IMR-90 (cell line): ENCODE results near the gene STOML2. TPM values are rescaled to one million over a fixed set of nuclear protein-coding genes. Genes with fewer than 3 reads are reported as not detected.

Experiments used
- ATAC-seq: fragments of 200-7000 bp; cut with Tn5 transposase; 2 replicates; pipeline ENCODE4 v1.9.1; 2020; ENCODE audit warnings: low read depth, mild to moderate bottlenecking, moderate library complexity
- BruUV-seq: library from RNA; stranded (reverse); fragments of 400-500 nt; replicated peaks from 2 replicates; lab custom pipeline; 2021; lab: Mats Ljungman, UMichigan
- CTCF ChIA-PET: fragments of 300-600 bp; formaldehyde crosslinking; extraction: SDS; loops from one replicate; lab custom pipeline; 2021; ENCODE audit warnings: antibody characterized with exemption; lab: Yijun Ruan, JAX
- POLR2A ChIA-PET: fragments of 300-600 bp; sonication (Branson Sonifier 250); formaldehyde crosslinking; loops from one replicate; lab custom pipeline; 2022; ENCODE audit warnings: antibody characterized with exemption; ENCODE audit not compliant: unreplicated experiment; lab: Charles Lee
- DNase-seq: peaks from one replicate; pipeline ENCODE4 v3.0.0; 2013
- H2AFZ ChIP-seq: replicated peaks from 2 replicates; pipeline ENCODE3; 2013; ENCODE audit warnings: low read length, mild to moderate bottlenecking; ENCODE audit not compliant: poor library complexity
- H2AK5ac ChIP-seq: 2 replicates; pipeline ENCODE4 v1.6.1; 2013; ENCODE audit warnings: low read depth, low read length, inconsistent platforms
- H2AK9ac ChIP-seq: replicated peaks from 2 replicates; pipeline ENCODE3; 2013; ENCODE audit warnings: mild to moderate bottlenecking, low read depth, low read length, moderate library complexity; ENCODE audit not compliant: poor library complexity
- H2BK120ac ChIP-seq: 2 replicates; pipeline ENCODE4 v1.6.1; 2013; ENCODE audit warnings: low read depth, low read length, inconsistent platforms
- H2BK15ac ChIP-seq: 3 replicates; pipeline ENCODE4 v1.6.1; 2013; ENCODE audit warnings: low read depth, low read length, inconsistent platforms
- H2BK20ac ChIP-seq: 2 replicates; pipeline ENCODE4 v1.6.1; 2013; ENCODE audit warnings: low read depth, mild to moderate bottlenecking, inconsistent platforms, low read length, moderate library complexity
- H2BK5ac ChIP-seq: 2 replicates; pipeline ENCODE4 v1.6.1; 2013; ENCODE audit warnings: mild to moderate bottlenecking, low read depth, low read length, inconsistent platforms; ENCODE audit not compliant: poor library complexity, severe bottlenecking
- H3K14ac ChIP-seq: replicated peaks from 2 replicates; pipeline ENCODE4 v1.6.1; 2013; ENCODE audit warnings: low read depth, low read length, inconsistent platforms
- H3K18ac ChIP-seq: 2 replicates; pipeline ENCODE4 v1.6.1; 2013; ENCODE audit warnings: low read depth, low read length, control low read depth
- H3K23ac ChIP-seq: 2 replicates; pipeline ENCODE4 v1.6.1; 2013; ENCODE audit warnings: low read depth, low read length, inconsistent platforms
- H3K27ac ChIP-seq: 2 replicates; pipeline ENCODE4 v1.5.1; 2013; ENCODE audit warnings: mild to moderate bottlenecking, control low read depth, low read length; ENCODE audit not compliant: insufficient read depth
- H3K27me3 ChIP-seq: 2 replicates; pipeline ENCODE4 v1.6.1; 2013; ENCODE audit warnings: low read length; ENCODE audit not compliant: control insufficient read depth, insufficient read depth
- H3K36me3 ChIP-seq: 2 replicates; pipeline ENCODE4 v1.6.1; 2013; ENCODE audit warnings: low read length, mixed read lengths; ENCODE audit not compliant: control insufficient read depth, insufficient read depth
- H3K4ac ChIP-seq: 2 replicates; pipeline ENCODE4 v1.6.1; 2013; ENCODE audit warnings: low read depth, low read length, inconsistent platforms
- H3K4me1 ChIP-seq: 2 replicates; pipeline ENCODE4 v1.6.1; 2013; ENCODE audit warnings: low read length, mixed read lengths; ENCODE audit not compliant: control insufficient read depth, insufficient read depth
- H3K4me2 ChIP-seq: 2 replicates; pipeline ENCODE4 v1.6.1; 2013; ENCODE audit warnings: low read depth, mild to moderate bottlenecking, control low read depth, low read length, moderate library complexity
- H3K4me3 ChIP-seq: 2 replicates; pipeline ENCODE4 v1.5.1; 2013; ENCODE audit warnings: low read depth, mild to moderate bottlenecking, control low read depth, low read length, moderate library complexity; ENCODE audit not compliant: insufficient read depth
- H3K56ac ChIP-seq: 2 replicates; pipeline ENCODE4 v1.6.1; 2013; ENCODE audit warnings: low read length, inconsistent platforms; ENCODE audit not compliant: insufficient read depth; ENCODE audit errors: extremely low read depth
- H3K79me1 ChIP-seq, 2 experiments: 2 replicates each; pipeline ENCODE4 v1.6.1; 2013; ENCODE audit warnings: low read length in 2 of 2, inconsistent platforms in 1 of 2, low read depth in 1 of 2
- H3K9ac ChIP-seq: 2 replicates; pipeline ENCODE4 v1.6.1; 2013; ENCODE audit warnings: low read depth, low read length, control low read depth
- H3K9me1 ChIP-seq: 2 replicates; pipeline ENCODE4 v1.6.1; 2013; ENCODE audit warnings: low read length, inconsistent platforms; ENCODE audit not compliant: insufficient read depth
- H3K9me3 ChIP-seq: 2 replicates; pipeline ENCODE4 v1.6.1; 2013; ENCODE audit warnings: low read length; ENCODE audit not compliant: control insufficient read depth, insufficient read depth
- H4K20me1 ChIP-seq: 2 replicates; pipeline ENCODE4 v1.6.1; 2013; ENCODE audit warnings: low read length, inconsistent platforms; ENCODE audit not compliant: insufficient read depth
- H4K5ac ChIP-seq: 2 replicates; pipeline ENCODE4 v1.6.1; 2013; ENCODE audit warnings: mild to moderate bottlenecking, low read depth, low read length, control low read depth
- H4K8ac ChIP-seq, 2 experiments: 2 replicates each; pipeline ENCODE4 v1.6.1; 2013; ENCODE audit warnings: low read depth in 2 of 2, low read length in 2 of 2, control low read depth in 1 of 2, inconsistent platforms in 1 of 2
- H4K91ac ChIP-seq: 2 replicates; pipeline ENCODE4 v1.6.1; 2013; ENCODE audit warnings: low read depth, low read length, inconsistent platforms; ENCODE audit not compliant: insufficient read depth
- ELK1 ChIP-seq: fragments of 150-350 bp; IDR thresholded peaks from 2 replicates; pipeline ENCODE4 v1.6.1; 2016; ENCODE audit warnings: low read depth, mild to moderate bottlenecking, low read length, moderate library complexity, borderline replicate concordance
- MAZ ChIP-seq: IDR thresholded peaks from 2 replicates; pipeline ENCODE4 v1.6.1; 2012; ENCODE audit warnings: low read depth, mild to moderate bottlenecking, low read length, improper control_type of control experiment, moderate library complexity, borderline replicate concordance
- SMC3 ChIP-seq: fragments of 150-350 bp; IDR thresholded peaks from 2 replicates; pipeline ENCODE4 v1.6.1; 2016; ENCODE audit warnings: low read depth, mild to moderate bottlenecking, antibody characterized with exemption, low read length, moderate library complexity
- WGBS, 2 experiments: methylation state at CpG; one replicate each; pipeline versions ENCODE4 v1.1.5 to v1.1.7; 2013; ENCODE audit warnings: missing lambda C conversion rate in 2 of 2; ENCODE audit not compliant: insufficient read length in 1 of 2; ENCODE audit errors: extremely low coverage in 2 of 2; 5-methylcytosine and 5-hydroxymethylcytosine counted together
- dilution Hi-C: fragments of 300-500 bp; cut with HindIII; formaldehyde crosslinking; loops from one replicate; pipeline ENCODE4 v1.14.3; 2018; ENCODE audit warnings: low sequenced_read_pairs; ENCODE audit not compliant: unreplicated experiment
- in situ Hi-C: fragments of 300-500 bp; cut with MboI; formaldehyde crosslinking; loops from 3 replicates; pipeline ENCODE4 v1.14.3; 2019; ENCODE audit warnings: low sequenced_read_pairs, inconsistent platforms, mixed read lengths
- intact Hi-C: fragments of 100-400 bp; cut with micrococcal nuclease; formaldehyde crosslinking; loops from 2 replicates; pipeline ENCODE4 v1.10.0; 2022
- polyA plus RNA-seq, 3 experiments: library from polyadenylated mRNA; depleted of rRNA; stranded (reverse); fragments of >200 nt; gene quantifications; 2 replicates each; pipeline ENCODE4 v1.2.3, GENCODE V29; 2012; ENCODE audit warnings: low replicate concordance in 1 of 3
- total RNA-seq: library from RNA; depleted of rRNA; stranded (reverse); fragments of >200 nt; gene quantifications from 2 replicates; pipeline ENCODE4 v1.2.3, GENCODE V29; 2012

Gene STOML2
- total and polyA plus RNA-seq, 2 of the 4 experiments (the other 2 are of a cell fraction): 177 to 250 TPM

- H2AK9ac ChIP-seq: no peak overlapping the region
- TF ChIP-seq MAZ: no peak
- TF ChIP-seq ELK1: no peak
- TF ChIP-seq SMC3: no peak
- H4K20me1 ChIP-seq: peaks cover 33% of the 10 kb centered on the region
- H3K9ac ChIP-seq: no peak overlapping the region
- no peak overlapping the region for H3K4me2 ChIP-seq
- H4K91ac ChIP-seq: no peak overlapping the region
- peaks cover 15% of the 10 kb centered on the region for H3K4me1 ChIP-seq
- H3K79me1 ChIP-seq: peaks cover 13 to 62% of the 10 kb centered on the region in 2 experiments; a peak in 3 of 4 replicates
- H3K27me3 ChIP-seq: no peaks in the 10 kb centered on the region
- no peaks in the 10 kb centered on the region; the same call in 1 of the 2 replicates for H3K36me3 ChIP-seq
- H3K9me3 ChIP-seq: no peaks in the 10 kb centered on the region
- intact Hi-C loops (loop anchor here (10.0 kb wide), 1 partner anchor 309 kb away; no protein-coding TSS in a partner anchor), dilution Hi-C loops (no loop called here), in situ Hi-C loops (no loop called here)
- no peak overlapping the region for H2BK15ac ChIP-seq
- no peak overlapping the region for H4K8ac ChIP-seq
- H2AFZ ChIP-seq: no peak overlapping the region
- BruUV-seq: no TSS peak
- no peak overlapping the region for H3K23ac ChIP-seq
- no peak overlapping the region for H3K14ac ChIP-seq
- H3K4ac ChIP-seq: no peak overlapping the region
- no peak overlapping the region for H4K5ac ChIP-seq
- ATAC-seq (no peak), DNase-seq (no peak)
- no peak overlapping the region for H2BK20ac ChIP-seq
- no peak overlapping the region for H3K4me3 ChIP-seq
- no peak overlapping the region for H3K56ac ChIP-seq
- H2BK120ac ChIP-seq: no peak overlapping the region
- no peak overlapping the region for H2BK5ac ChIP-seq
- H2AK5ac ChIP-seq: no peak overlapping the region
- POLR2A ChIA-PET: no interaction called here
- CTCF ChIA-PET: no interaction called here
- H3K18ac ChIP-seq: no peak overlapping the region
- no peak overlapping the region for H3K27ac ChIP-seq
- no CpG with 5 or more reads among the region's 6 CpGs for WGBS, 2 experiments
- H3K9me1 ChIP-seq: peaks cover 23% of the 10 kb centered on the region
Measured at GRCh38 chr9:35074141-35074540, 28.8 kb downstream of the STOML2 start.
